DND-41 (cell line): ENCODE results near the gene MACF1.
"Not testable (repeated sequence)": the region's sequence is repeated elsewhere in the genome, so short reads cannot be mapped to it uniquely, and the experiment has no call there.

ENCODE experiments used
- EZH2 ChIP-seq: IDR thresholded peaks from 3 replicates; pipeline ENCODE4 v1.6.1; 2012; ENCODE audit warnings: borderline replicate concordance, low read depth, mild to moderate bottlenecking, moderate library complexity, low read length, inconsistent platforms; ENCODE audit not compliant: severe bottlenecking
- TF ChIP-seq, protein P1 (sequence below): IDR thresholded peaks from 2 replicates; pipeline ENCODE4 v1.5.1; 2012; ENCODE audit warnings: borderline replicate concordance, low read length, moderate library complexity, mild to moderate bottlenecking; ENCODE audit not compliant: poor library complexity, severe bottlenecking; ENCODE audit errors: extremely low read depth

DNA sequence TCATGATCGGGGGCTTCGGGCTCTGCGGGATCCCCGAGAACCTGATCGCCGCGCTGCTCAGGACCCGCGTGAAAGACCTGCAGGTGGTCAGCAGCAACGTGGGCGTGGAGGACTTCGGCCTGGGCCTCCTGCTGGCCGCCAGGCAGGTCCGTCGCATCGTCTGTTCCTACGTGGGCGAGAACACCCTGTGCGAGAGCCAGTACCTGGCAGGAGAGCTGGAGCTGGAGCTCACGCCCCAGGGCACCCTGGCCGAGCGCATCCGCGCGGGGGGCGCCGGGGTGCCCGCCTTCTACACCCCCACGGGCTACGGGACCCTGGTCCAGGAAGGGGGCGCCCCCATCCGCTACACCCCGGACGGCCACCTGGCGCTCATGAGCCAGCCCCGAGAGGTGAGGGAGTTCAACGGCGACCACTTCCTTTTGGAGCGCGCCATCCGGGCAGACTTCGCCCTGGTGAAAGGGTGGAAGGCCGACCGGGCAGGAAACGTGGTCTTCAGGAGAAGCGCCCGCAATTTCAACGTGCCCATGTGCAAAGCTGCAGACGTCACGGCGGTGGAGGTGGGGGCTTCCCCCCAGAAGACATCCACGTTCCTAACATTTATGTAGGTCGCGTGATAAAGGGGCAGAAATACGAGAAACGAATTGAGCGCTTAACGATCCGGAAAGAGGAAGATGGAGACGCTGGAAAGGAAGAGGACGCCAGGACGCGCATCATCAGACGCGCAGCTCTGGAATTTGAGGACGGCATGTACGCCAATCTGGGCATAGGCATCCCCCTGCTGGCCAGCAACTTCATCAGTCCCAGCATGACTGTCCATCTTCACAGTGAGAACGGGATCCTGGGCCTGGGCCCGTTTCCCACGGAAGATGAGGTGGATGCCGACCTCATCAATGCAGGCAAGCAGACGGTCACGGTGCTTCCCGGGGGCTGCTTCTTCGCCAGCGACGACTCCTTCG, 310.9 kb downstream of the MACF1 start:
- TF ChIP-seq, protein P1, sequence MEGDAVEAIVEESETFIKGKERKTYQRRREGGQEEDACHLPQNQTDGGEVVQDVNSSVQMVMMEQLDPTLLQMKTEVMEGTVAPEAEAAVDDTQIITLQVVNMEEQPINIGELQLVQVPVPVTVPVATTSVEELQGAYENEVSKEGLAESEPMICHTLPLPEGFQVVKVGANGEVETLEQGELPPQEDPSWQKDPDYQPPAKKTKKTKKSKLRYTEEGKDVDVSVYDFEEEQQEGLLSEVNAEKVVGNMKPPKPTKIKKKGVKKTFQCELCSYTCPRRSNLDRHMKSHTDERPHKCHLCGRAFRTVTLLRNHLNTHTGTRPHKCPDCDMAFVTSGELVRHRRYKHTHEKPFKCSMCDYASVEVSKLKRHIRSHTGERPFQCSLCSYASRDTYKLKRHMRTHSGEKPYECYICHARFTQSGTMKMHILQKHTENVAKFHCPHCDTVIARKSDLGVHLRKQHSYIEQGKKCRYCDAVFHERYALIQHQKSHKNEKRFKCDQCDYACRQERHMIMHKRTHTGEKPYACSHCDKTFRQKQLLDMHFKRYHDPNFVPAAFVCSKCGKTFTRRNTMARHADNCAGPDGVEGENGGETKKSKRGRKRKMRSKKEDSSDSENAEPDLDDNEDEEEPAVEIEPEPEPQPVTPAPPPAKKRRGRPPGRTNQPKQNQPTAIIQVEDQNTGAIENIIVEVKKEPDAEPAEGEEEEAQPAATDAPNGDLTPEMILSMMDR, result not testable (repeated sequence)
- TF ChIP-seq EZH2, result not testable (repeated sequence)
